ENCODE measurements around the gene CISH. TPM values are rescaled to one million over a fixed set of nuclear protein-coding genes. Genes with fewer than 3 reads are reported as not detected.

Gene CISH
- total RNA-seq, 1 donor from 2014 or later: 15.0 TPM

- no peak for DNase-seq (ENCODE audit: low spot score)
Measured at GRCh38 chr3:50599115-50599715, 12.4 kb downstream of the CISH start.

GRCh38 chr3:50594253-50594785 is 17.3 kb downstream of the CISH start:
- no peak for DNase-seq (ENCODE audit: low spot score)

- DNase-seq (ENCODE audit: low spot score): no peak
Measured at GRCh38 chr3:50592568-50592967, 19.0 kb downstream of the CISH start.

GRCh38 chr3:50591196-50591741 is 20.3 kb downstream of the CISH start:
- no peak for DNase-seq (ENCODE audit: low spot score)

- no peak for DNase-seq (ENCODE audit: low spot score)
Measured at GRCh38 chr3:50588759-50589433, 22.7 kb downstream of the CISH start.

GRCh38 chr3:50587806-50588758 is 23.5 kb downstream of the CISH start:
- DNase-seq (ENCODE audit: low spot score): no peak

- DNase-seq (ENCODE audit: low spot score): no peak
Measured at GRCh38 chr3:50587373-50587772, 24.2 kb downstream of the CISH start.

GRCh38 chr3:50586763-50587070 is 24.9 kb downstream of the CISH start:
- no peak for DNase-seq (ENCODE audit: low spot score)

GRCh38 chr3:50585919-50586762 is 25.4 kb downstream of the CISH start:
- DNase-seq (ENCODE audit: low spot score): no peak

GRCh38 chr3:50584391-50584790 is 27.2 kb downstream of the CISH start:
- no peak for DNase-seq (ENCODE audit: low spot score)

GRCh38 chr3:50583897-50584296 is 27.7 kb downstream of the CISH start:
- no peak for DNase-seq (ENCODE audit: low spot score)

GRCh38 chr3:50582083-50582482 is 29.5 kb downstream of the CISH start:
- DNase-seq (ENCODE audit: low spot score): no peak

- DNase-seq (ENCODE audit: low spot score): no peak
Measured at GRCh38 chr3:50581459-50581842, 30.1 kb downstream of the CISH start.

- no peak for DNase-seq (ENCODE audit: low spot score)
Measured at GRCh38 chr3:50580683-50581458, 30.7 kb downstream of the CISH start.

GRCh38 chr3:50577348-50577747 is 34.2 kb downstream of the CISH start:
- no peak for DNase-seq (ENCODE audit: low spot score)

GRCh38 chr3:50575372-50575771 is 36.2 kb downstream of the CISH start:
- no peak for DNase-seq (ENCODE audit: low spot score)

- no peak for DNase-seq (ENCODE audit: low spot score)
Measured at GRCh38 chr3:50574444-50574831, 37.1 kb downstream of the CISH start.

GRCh38 chr3:50573566-50574443 is 37.8 kb downstream of the CISH start:
- no peak for DNase-seq (ENCODE audit: low spot score)

- DNase-seq (ENCODE audit: low spot score): no peak
Measured at GRCh38 chr3:50572801-50573371, 38.7 kb downstream of the CISH start.
